Ramos (cell line): ENCODE results near the gene RPS28.

Source experiments
- in situ Hi-C: fragments of 300-500 bp; cut with MboI; formaldehyde crosslinking; loops from one replicate; pipeline ENCODE4 v1.14.3; 2022; ENCODE audit warnings: low sequenced_read_pairs; ENCODE audit not compliant: unreplicated experiment

The RPS28 gene

DNA sequence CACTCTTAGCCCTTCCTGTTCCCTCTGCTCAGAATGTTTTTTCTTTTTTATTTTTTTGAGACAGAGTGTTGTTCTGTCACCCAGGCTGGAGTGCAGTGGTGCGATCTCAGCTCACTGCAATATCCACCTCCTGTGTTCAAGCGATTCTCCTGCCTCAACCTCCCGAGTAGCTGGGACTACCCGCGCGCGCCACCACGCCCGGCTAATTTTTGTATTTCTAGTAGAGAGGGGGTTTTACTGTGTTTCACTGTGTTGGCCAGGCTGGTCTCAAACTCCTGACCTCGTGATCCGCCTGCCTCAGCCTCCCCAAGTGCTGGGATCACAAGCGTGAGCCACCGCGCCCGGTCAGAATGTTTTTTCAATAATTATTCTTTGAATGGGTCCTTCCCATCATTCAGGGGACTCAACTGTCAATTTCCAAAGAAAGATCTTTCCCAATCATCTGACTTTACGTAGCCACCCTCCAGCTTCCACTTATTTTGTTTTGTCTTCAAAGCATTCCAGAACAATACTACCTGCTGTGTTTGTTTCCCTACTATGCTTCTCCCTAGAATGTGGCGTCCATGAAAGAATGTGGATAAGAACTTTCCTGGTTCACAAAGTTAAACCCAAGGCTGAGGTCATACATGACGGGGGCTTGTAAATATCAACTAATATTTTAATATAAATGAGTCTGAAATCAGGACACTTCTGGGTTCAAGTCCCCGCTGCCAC lies 1.3 kb upstream of the RPS28 start:
- in situ Hi-C loops = no loop called here

- in situ Hi-C loops = no loop called here
Measured at GRCh38 chr19:8320564-8321066, 681 bp upstream of the RPS28 start.

DNA sequence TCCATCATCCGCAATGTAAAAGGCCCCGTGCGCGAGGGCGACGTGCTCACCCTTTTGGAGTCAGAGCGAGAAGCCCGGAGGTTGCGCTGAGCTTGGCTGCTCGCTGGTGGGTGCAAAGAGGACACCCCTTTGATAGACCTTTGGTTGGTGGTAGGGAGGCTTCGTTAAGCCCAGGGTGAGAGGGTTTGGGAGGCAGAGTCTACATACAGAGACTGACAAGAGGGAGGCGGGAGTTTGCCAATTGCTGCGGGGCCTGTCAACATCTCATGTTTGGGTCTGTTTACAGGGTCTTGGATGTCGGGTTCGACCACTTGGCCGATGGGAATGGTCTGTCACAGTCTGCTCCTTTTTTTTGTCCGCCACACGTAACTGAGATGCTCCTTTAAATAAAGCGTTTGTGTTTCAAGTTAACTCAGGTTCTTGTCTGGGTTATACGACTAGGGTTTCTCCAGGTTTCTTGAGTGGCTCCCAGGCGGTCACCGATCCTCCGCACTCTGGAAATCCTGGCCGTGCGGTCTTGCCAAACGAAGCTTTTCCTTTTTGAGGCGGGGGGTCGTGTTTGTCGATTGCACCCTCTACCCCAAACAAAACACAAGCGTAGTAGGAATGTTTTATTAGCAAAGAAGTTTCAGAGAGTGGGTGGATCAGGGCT lies 816 bp downstream of the RPS28 start:
- in situ Hi-C loops = no loop called here

DNA sequence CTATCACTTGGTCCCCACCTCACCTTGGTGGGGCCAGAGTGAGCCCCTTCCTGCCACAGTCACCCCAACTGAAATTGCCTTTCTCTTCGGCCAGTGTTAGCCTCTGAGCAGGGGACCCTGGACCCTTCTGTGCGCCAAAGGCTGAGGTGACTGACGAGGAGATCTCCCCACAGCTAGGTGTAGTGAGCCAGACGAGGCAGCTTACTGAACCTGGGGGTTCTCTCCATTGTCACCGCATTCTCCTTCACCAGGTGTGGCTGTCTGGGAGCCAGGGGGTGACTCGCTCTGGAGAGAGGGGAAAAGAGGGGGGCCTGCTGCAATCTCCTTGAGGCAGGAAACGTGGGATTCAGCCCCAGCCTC lies 1.3 kb downstream of the RPS28 start:
- in situ Hi-C loops = no loop called here

- in situ Hi-C loops = no loop called here
Measured at GRCh38 chr19:8323781-8324185, 2.5 kb downstream of the RPS28 start.

DNA sequence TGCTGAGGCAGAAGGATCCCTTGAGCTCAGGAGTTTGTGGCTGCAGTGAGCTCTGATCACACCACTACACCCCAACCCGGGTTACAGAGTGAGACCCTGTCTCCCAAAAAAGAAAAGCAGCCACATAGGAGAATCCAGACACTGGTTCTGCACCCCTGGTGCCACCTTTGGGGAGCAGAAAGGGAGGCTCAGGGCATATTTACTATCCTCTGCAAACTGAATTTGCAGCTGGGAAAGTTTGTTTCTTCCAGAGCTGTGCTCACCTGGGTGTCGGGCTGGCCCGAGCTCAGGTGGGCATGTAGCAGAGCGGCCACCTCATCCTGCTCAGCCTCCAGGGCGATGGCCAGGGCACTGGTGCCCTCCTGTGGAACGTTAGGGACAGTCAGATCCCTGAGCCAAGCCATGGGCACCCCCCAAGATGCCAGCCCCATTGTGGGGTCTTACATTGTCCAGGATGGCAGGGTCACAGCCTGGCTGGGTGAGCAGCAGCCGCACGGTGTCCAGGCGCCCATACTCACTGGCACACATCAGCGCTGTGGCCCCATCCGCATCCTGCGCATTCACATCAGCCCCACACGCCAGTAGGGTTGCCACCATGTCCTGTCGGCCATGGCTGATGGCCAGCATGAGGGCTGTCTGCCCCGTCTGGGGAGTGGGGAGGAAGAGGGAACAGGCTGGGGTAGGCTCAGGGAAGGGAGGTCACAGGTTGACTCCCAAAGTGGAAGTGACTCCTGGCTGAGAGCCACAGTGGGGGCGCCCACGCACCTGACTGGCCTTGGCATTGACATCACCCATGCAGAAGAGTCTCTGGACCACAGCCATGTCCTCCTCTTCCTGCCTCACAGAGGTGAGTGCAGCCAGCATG lies 3.1 kb downstream of the RPS28 start:
- in situ Hi-C loops = no loop called here

DNA sequence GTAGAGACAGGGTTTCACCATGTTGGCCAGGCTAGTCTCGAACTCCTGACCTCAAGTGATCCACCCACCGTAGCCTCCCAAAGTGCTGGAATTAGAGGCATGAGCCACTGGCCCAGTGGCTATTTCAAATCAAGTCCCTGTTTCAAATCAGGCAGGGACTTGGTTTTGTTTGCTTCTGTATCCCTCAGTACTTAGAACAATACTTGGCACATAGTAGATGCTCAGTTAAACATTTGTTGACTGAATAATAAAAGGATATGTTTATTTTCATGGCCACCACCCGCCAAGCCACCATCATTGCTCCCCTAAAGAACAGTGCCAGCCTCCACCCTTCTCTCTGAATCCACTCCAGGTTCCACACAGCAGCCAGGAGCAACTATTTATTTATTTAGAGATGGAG lies 4.2 kb downstream of the RPS28 start:
- in situ Hi-C loops = no loop called here

DNA sequence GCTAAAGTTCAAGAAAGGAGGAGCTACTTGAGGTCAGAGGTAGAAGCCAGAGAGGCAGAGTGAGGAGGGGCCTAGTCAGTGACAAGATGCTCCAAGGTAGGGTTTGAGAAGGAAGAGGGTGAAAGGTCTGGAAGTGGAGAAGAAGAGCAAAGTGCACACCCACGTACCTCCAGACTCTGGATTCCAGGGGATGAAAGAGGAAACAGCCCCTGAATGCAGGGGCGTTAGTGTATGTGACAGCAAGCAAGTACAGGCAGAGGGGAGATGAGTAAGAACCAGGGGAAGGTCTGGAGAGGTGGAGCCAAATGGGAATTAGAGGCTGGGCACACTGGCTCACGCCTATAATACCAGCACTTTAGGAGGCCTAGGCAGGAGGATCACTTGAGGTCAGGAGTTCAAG lies 8.7 kb downstream of the RPS28 start:
- in situ Hi-C loops = no loop called here

DNA sequence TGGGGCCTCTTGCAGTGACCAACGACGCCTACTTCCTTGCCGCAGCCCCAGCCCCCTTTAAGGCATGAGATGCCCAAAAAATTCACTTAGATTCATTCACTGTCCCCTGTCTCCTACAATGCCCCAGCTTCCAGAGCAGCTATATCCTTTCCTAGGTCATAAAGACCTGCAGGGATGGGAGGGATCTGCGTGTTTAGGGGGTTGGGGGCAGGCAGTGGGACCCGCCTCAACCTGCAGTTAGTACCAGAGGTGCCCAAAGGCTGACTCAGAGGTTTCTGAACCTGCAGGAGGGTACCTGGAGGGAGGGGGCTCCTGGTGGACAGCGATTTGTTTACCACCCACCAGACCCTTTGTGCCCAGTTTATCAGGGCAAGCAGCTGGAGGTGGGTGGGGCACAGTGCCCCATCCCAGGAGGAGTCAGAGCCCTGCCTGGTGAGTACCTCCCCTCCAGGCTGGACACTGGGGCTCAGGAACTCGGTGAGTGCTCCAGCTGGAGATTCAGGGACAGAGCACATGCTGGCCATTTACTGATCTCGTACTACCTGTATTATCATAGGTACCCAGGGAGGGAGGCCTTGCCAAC lies 10.1 kb downstream of the RPS28 start:
- in situ Hi-C loops = no loop called here

DNA sequence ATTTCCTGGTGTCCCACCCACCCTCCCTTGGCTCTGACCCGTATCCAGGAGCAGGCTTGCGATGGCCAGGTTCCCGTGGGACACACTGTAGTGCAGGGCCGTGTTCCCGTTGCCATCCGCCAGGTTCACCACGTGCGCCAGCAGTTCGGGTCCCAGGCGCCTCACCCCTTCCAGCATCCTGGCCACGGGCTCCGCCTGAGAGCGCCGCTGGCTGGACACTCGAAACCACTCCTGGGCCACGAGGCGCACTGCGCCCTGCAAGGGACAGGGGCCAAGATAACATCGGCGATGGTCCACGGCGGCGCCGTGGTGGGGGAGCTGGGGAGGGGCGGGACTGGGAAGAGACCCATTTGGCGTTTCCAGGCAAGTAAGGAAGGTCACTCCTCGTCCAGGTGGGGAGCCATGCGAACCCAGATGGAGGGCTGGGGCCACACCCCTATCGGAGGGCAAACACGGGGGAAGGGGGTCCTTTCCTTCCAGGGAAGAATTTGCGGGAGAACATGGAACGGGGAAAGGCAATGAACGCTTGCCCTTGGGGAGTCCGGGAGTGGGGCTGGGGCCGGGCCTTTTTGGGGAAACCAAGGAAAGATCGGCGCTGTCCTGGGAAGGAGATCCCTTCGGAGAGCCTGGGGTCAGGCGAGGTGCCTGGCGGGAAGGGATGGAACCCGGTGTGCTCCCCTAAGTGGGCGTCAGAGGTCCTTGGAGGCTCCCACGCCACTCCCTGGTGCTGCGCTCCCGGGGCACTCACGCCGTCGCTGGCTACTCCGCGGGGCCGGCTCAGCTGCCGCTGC lies 11.9 kb downstream of the RPS28 start:
- in situ Hi-C loops = no loop called here

DNA sequence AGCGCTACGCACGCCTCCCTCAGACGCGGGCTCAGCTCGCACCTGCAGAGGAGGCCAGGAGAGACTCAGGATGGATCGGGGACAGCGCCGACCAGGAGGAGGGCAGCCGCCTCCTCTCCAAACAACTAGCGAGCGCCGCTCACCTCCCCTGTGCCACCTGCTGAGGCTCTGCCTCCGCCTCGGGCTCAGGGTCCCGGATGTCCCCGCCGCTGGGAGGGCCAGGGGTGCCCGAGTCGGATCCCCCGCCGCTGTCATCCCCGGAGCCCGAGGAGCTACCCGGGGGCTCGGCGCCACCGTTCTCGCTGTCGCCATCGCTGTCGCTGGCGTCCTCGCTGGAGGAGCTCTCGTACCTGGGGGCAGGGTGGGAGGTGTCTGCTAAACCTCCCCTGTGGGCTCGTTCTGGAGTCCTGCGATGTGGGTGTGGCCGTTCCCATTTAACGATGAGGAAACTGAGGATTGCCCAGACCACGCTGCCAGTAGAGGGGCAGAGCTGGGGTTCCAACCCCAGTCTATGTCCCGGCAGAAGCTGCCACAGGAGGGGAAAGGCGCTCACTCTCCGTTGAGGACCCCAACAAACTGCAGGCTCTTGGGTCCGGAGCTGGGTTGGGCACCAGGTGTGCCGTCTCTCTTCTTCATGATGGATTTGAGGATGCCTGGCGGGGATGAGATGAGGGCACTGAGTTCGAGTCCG lies 12.6 kb downstream of the RPS28 start:
- in situ Hi-C loops = no loop called here

DNA sequence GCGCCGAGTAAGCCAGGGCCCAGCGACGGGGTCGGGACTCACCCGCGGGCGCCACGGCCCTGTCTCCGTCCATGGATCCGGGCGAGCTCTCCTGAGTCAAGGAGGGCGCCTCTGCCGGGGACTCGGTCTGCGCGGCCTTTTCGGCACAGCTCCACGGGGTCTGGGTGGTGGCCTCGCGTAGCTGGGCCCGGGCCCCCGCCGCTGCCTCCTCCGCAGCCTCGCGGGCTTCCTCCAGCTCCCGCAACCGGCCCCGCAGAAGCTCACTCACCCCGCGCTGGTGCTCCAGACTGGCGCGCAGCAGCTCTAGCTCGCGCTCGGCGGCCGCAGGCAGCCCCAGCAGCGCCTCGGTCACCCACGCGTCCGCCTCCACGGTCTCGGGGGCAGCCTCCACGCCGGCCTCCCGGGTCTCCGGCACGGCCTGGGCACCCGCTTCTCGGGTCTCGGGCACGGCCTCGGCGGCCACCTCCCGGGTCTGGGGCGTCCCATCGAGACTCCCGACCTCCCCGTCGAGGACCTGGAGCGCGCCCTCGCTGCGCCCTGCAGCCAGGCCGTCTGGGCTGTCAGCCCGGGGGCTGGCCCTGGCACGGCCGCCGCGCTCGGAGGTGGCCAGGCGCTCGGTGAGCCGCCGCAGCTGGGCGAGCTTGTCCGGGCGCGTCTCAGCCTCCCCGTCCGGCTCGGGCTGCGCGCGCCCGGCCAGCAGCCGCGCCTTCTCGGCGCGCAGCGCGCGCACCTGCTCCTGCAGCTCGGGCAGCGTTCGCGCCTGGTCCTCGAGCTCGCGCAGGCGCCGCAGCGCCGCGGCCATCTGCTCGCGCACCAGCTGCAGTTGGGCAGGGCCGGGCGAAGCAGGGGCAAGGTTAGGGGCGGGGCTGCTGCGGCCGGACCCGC lies 13.4 kb downstream of the RPS28 start:
- in situ Hi-C loops = no loop called here

DNA sequence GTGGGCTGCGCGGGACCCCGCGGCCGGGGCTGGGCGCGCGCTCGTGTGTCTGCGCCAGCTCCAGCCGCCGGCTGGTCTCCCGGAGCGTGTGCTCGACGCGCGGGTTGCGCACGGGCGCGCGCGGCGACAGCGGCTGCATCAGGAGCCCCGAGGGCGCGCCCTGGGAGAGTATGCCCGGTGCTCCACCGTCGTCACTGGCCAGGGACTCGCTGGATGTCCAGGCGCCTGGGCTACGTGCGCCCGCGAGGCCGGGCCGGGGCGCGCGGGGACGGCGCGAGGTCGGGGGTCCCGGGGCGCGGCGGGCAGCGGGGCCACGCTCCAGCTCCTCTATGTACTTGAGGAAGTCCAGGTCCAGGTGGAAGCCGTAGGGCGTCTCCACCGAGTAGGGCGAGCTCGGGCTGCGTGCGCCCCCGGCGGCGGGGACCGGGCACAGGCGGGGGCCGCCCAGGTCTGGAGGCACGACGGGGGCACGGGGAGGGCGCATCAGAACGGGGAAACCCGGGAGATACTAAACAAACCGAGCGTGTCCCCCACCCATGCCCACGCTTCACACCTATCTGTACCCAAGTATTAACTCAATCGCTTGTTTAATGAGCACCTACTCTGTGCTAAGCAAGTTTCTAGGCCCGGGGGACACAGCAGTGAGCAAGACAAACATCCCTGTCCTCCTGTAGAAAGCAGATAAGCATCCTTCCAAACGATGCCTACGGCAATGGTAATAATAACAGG lies 14.2 kb downstream of the RPS28 start:
- in situ Hi-C loops = no loop called here

DNA sequence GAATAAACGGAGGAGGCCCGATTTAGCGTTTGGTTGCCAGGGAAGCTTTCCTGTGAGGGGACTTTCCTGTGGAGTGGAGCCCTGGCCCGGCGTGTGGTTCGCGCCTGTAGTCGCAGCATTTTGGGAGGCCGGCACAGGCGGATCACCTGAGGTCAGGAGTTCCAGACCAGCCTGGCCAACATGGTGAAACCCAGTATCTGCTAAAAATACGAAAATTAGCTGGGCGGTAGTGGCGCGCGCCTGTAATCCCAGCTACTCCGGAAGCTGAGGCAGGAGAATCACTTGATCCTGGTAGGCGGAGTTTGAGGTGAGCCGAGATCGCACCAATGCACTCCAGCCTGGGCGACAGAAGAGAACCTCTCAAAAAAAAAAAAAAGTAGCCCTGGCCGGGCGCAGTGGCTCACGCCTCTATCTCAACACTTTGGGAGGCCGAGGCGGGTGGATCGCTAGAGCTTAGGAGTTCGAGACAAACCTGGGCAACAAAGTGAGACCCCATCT lies 14.8 kb downstream of the RPS28 start:
- in situ Hi-C loops = no loop called here

DNA sequence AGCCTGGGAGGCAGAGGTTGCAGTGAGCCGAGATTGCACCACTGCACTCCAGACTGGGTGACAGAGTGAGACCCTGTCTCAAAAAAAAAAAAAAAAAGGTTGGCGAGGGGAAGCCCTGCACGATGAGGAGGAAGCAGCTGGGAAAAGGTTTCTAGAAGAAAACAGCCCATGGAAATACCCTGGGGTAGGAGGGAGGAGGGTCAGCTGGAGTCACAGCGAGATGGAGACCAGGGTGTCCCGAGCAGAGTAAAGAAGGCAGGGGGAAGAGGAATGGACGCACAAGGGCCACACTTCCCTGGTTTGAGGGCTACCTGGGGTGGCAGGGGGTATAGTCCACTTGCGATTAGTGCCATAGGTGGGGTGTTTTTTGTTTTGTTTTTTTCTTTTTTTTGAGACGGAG lies 15.4 kb downstream of the RPS28 start:
- in situ Hi-C loops = no loop called here

GRCh38 chr19:8337728-8338127 lies 16.4 kb downstream of the RPS28 start:
- in situ Hi-C loops = no loop called here

GRCh38 chr19:8338835-8339234 lies 17.5 kb downstream of the RPS28 start:
- in situ Hi-C loops = no loop called here
